CD8-positive, alpha-beta memory T cell (primary cell): ENCODE data around the gene HID1. TPM values are rescaled to one million over a fixed set of nuclear protein-coding genes. Genes with fewer than 3 reads are reported as not detected.

Experiments used
- CTCF ChIA-PET: fragments of 350-600 bp; sonication (Branson Sonifier 250); formaldehyde crosslinking; loops from one replicate; lab custom pipeline; 2021; ENCODE audit warnings: antibody characterized with exemption; lab: Charles Lee
- POLR2A ChIA-PET: fragments of 350-600 bp; sonication (Branson Sonifier 250); formaldehyde crosslinking; loops from one replicate; lab custom pipeline; 2021; ENCODE audit warnings: antibody characterized with exemption; lab: Charles Lee
- DNase-seq, 5 donors: peaks; one replicate each; pipeline versions ENCODE4 v3.0.0 to v3.0.0-alpha.2; 2020 to 2022; ENCODE audit warnings: mixed read lengths in 1 of 5
- H3K27ac ChIP-seq: one replicate; pipeline ENCODE4 v1.7.0; 2013; ENCODE audit warnings: low read depth, mild to moderate bottlenecking, low read length, moderate library complexity
- H3K27me3 ChIP-seq: 2 replicates; pipeline ENCODE4 v1.7.0; 2013; ENCODE audit warnings: low read length, mild to moderate bottlenecking; ENCODE audit not compliant: insufficient read depth, poor library complexity, severe bottlenecking
- H3K36me3 ChIP-seq: 2 replicates; pipeline ENCODE4 v1.7.0; 2013; ENCODE audit warnings: mild to moderate bottlenecking, low read length, moderate library complexity; ENCODE audit not compliant: insufficient read depth
- H3K4me1 ChIP-seq: 2 replicates; pipeline ENCODE4 v1.7.0; 2013; ENCODE audit warnings: mild to moderate bottlenecking, low read length, moderate library complexity; ENCODE audit not compliant: insufficient read depth
- H3K4me3 ChIP-seq: 2 replicates; pipeline ENCODE4 v1.7.0; 2013; ENCODE audit warnings: mild to moderate bottlenecking, low read length
- H3K9me3 ChIP-seq: 2 replicates; pipeline ENCODE4 v1.7.0; 2013; ENCODE audit warnings: mild to moderate bottlenecking, low read length
- H3K27ac Mint-ChIP-seq, 8 donors: one replicate each; pipeline ENCODE4 v1.8.0; 2020 to 2021; ENCODE audit warnings: mixed read lengths in 8 of 8, mild to moderate bottlenecking in 6 of 8, inconsistent platforms in 3 of 8, moderate library complexity in 3 of 8
- H3K27me3 Mint-ChIP-seq, 2 donors: one replicate each; pipeline ENCODE4 v1.8.0; 2020 to 2021; ENCODE audit warnings: mixed read lengths in 2 of 2, mild to moderate bottlenecking in 1 of 2, moderate library complexity in 1 of 2
- H3K36me3 Mint-ChIP-seq, 3 donors: one replicate each; pipeline ENCODE4 v1.8.0; 2020 to 2021; ENCODE audit warnings: mixed read lengths in 3 of 3, inconsistent platforms in 1 of 3, mild to moderate bottlenecking in 1 of 3
- H3K4me1 Mint-ChIP-seq, 3 donors: one replicate each; pipeline ENCODE4 v1.8.0; 2020 to 2021; ENCODE audit warnings: mixed read lengths in 3 of 3, inconsistent platforms in 1 of 3, mild to moderate bottlenecking in 1 of 3
- H3K4me3 Mint-ChIP-seq, 7 donors: one replicate each; pipeline ENCODE4 v1.8.0; 2020 to 2021; ENCODE audit warnings: mixed read lengths in 7 of 7, mild to moderate bottlenecking in 6 of 7, moderate library complexity in 4 of 7, inconsistent platforms in 2 of 7
- H3K9me3 Mint-ChIP-seq, 5 donors: one replicate each; pipeline ENCODE4 v1.8.0; 2020 to 2022; ENCODE audit warnings: mixed read lengths in 5 of 5, mild to moderate bottlenecking in 3 of 5, moderate library complexity in 2 of 5, inconsistent platforms in 1 of 5
- polyA plus RNA-seq: library from polyadenylated mRNA; unstranded; fragments of 300-500 nt; fragmentation: Illumina TruSeq; gene quantifications from one replicate; pipeline ENCODE4 v1.2.3, GENCODE V29; 2021
- total RNA-seq, 2 experiments: library from RNA; stranded (reverse); gene quantifications; one replicate each; pipeline ENCODE4 v1.2.3, GENCODE V29; 2021

HID1 gene
- total and polyA plus RNA-seq, 3 experiments from 2014 or later: 0.91 to 5.2 (median 2.3) TPM

GRCh38 chr17:74964246-74964761, 8.3 kb downstream of the HID1 start:
- ChIA-PET POLR2A (no interaction called here), CTCF (interaction anchor here (1.7 to 4.3 kb wide), 2 partner anchors 173 to 236 kb away, joined by 4 to 55 read pairs; no protein-coding TSS in a partner anchor)
- H3K4me1 Mint-ChIP-seq: peaks cover 4 to 8% (median 6%) of the 10 kb centered on the region in 3 donors

GRCh38 chr17:74963656-74964055, 8.9 kb downstream of the HID1 start:
- Mint-ChIP-seq H3K4me3 (no peak overlapping the region), H3K27me3 (peaks cover 0 to 4% of the 10 kb centered on the region in 2 donors), H3K27ac (no peak overlapping the region), H3K36me3 (no peaks in the 10 kb centered on the region), H3K4me1 (peaks cover 4 to 8% (median 6%) of the 10 kb centered on the region in 3 donors), H3K9me3 (no peaks in the 10 kb centered on the region)
- no peaks in the 10 kb centered on the region for H3K36me3 ChIP-seq
- no peaks in the 10 kb centered on the region for H3K9me3 ChIP-seq
- no peaks in the 10 kb centered on the region for H3K27me3 ChIP-seq
- no peak for DNase-seq
- H3K4me3 ChIP-seq: no peak overlapping the region
- no peaks in the 10 kb centered on the region for H3K4me1 ChIP-seq
- no peak overlapping the region for H3K27ac ChIP-seq
- ChIA-PET POLR2A (no interaction called here), CTCF (interaction anchor here (1.7 to 4.3 kb wide), 2 partner anchors 173 to 237 kb away, joined by 4 to 55 read pairs; no protein-coding TSS in a partner anchor)

More at GRCh38 chr17:74964246-74964761, 8.3 kb downstream of the HID1 start:
- no peak for DNase-seq
- no peak overlapping the region for H3K27ac ChIP-seq
- Mint-ChIP-seq H3K9me3 (no peaks in the 10 kb centered on the region), H3K27me3 (peaks cover 0 to 4% of the 10 kb centered on the region in 2 donors), H3K36me3 (no peaks in the 10 kb centered on the region), H3K27ac (no peak overlapping the region), H3K4me3 (no peak overlapping the region)
- H3K9me3 ChIP-seq: no peaks in the 10 kb centered on the region
- no peaks in the 10 kb centered on the region for H3K36me3 ChIP-seq
- H3K4me3 ChIP-seq: no peak overlapping the region
- H3K4me1 ChIP-seq: no peaks in the 10 kb centered on the region
- H3K27me3 ChIP-seq: no peaks in the 10 kb centered on the region

GRCh38 chr17:74962622-74963394, 9.8 kb downstream of the HID1 start:
- CTCF ChIA-PET: interaction anchor here (0.5 to 6.1 kb wide), 20 partner anchors 10 to 678 kb away, joined by 3 to 84 read pairs (median 6); partner anchors contain the start of genes HID1, KCTD2, MRPL58 and NT5C
- no peaks in the 10 kb centered on the region for H3K27me3 ChIP-seq
- no peaks in the 10 kb centered on the region for H3K36me3 ChIP-seq
- no peaks in the 10 kb centered on the region for H3K9me3 ChIP-seq
- no peak overlapping the region for H3K4me3 ChIP-seq
- no peak overlapping the region for H3K27ac ChIP-seq
- Mint-ChIP-seq H3K9me3 (no peaks in the 10 kb centered on the region), H3K4me1 (peaks cover 4 to 11% (median 7%) of the 10 kb centered on the region in 3 donors), H3K27ac (no peak overlapping the region), H3K4me3 (no peak overlapping the region), H3K27me3 (peaks cover 0 to 4% of the 10 kb centered on the region in 2 donors), H3K36me3 (no peaks in the 10 kb centered on the region)
- H3K4me1 ChIP-seq: no peaks in the 10 kb centered on the region
- POLR2A ChIA-PET: interaction anchor here (0.8 to 1.2 kb wide), 2 partner anchors 43 to 50 kb away, joined by 3 to 6 read pairs; no protein-coding TSS in a partner anchor
- no peak for DNase-seq

- H3K36me3 ChIP-seq: no peaks in the 10 kb centered on the region
- no peak overlapping the region for H3K4me3 ChIP-seq
- no peaks in the 10 kb centered on the region for H3K9me3 ChIP-seq
- Mint-ChIP-seq H3K4me1 (peaks cover 4 to 11% (median 7%) of the 10 kb centered on the region in 3 donors), H3K36me3 (no peaks in the 10 kb centered on the region), H3K4me3 (no peak overlapping the region), H3K9me3 (no peaks in the 10 kb centered on the region), H3K27me3 (peaks cover 0 to 4% of the 10 kb centered on the region in 2 donors), H3K27ac (peak overlapping the region in 3 of 8 donors; percentile 11 to 77 (median 14))
- H3K27ac ChIP-seq: no peak overlapping the region
- POLR2A ChIA-PET: interaction anchor here (0.6 to 1.2 kb wide), 6 partner anchors 11 to 274 kb away, joined by 3 to 6 read pairs (median 3); partner anchors contain the start of gene HID1
- CTCF ChIA-PET: interaction anchor here (0.6 to 6.1 kb wide), 40 partner anchors 9 to 677 kb away, joined by 3 to 84 read pairs (median 6); partner anchors contain the start of genes ARMC7, CDR2L, HID1 and KCTD2
- no peaks in the 10 kb centered on the region for H3K4me1 ChIP-seq
- no peaks in the 10 kb centered on the region for H3K27me3 ChIP-seq
- peak; percentile 71 to 86 (median 78) for DNase-seq
Measured at GRCh38 chr17:74961657-74962350, 10.8 kb downstream of the HID1 start.

- H3K4me1 Mint-ChIP-seq: peaks cover 4 to 11% (median 7%) of the 10 kb centered on the region in 3 donors
- H3K9me3 Mint-ChIP-seq: no peaks in the 10 kb centered on the region
- Histone ChIP-seq H3K36me3 (no peaks in the 10 kb centered on the region), H3K4me1 (no peaks in the 10 kb centered on the region), H3K4me3 (no peak overlapping the region), H3K27me3 (no peaks in the 10 kb centered on the region), H3K27ac (no peak overlapping the region), H3K9me3 (no peaks in the 10 kb centered on the region)
- peak in 4 of 5 donors; percentile 9 to 58 (median 12) for DNase-seq
- H3K4me3 Mint-ChIP-seq: no peak overlapping the region
- peaks cover 0 to 4% of the 10 kb centered on the region in 2 donors for H3K27me3 Mint-ChIP-seq
- H3K27ac Mint-ChIP-seq: no peak overlapping the region
- CTCF ChIA-PET: interaction anchor here (0.7 to 6.1 kb wide), 33 partner anchors 8 to 452 kb away, joined by 3 to 84 read pairs (median 6); partner anchors contain the start of genes CDR2L, HID1, KCTD2 and MRPL58
- POLR2A ChIA-PET: interaction anchor here (0.6 to 1.0 kb wide), 3 partner anchors 8 to 37 kb away, joined by 3 to 6 read pairs (median 3); partner anchors contain the start of gene HID1
- no peaks in the 10 kb centered on the region for H3K36me3 Mint-ChIP-seq
Measured at GRCh38 chr17:74960570-74961342, 11.8 kb downstream of the HID1 start.

- ChIA-PET CTCF (interaction anchor here (1.3 to 6.1 kb wide), 17 partner anchors 13 to 453 kb away, joined by 3 to 84 read pairs (median 11); partner anchors contain the start of genes CDR2L, HID1, MRPL58 and NT5C), POLR2A (interaction anchor here (0.6 kb wide), 1 partner anchor 36 kb away, joined by 3 read pairs; no protein-coding TSS in a partner anchor)
- H3K27ac Mint-ChIP-seq: no peak overlapping the region
- DNase-seq: no peak
- H3K4me3 ChIP-seq: no peak overlapping the region
- no peaks in the 10 kb centered on the region for H3K27me3 ChIP-seq
- H3K4me1 Mint-ChIP-seq: peaks cover 4 to 11% (median 4%) of the 10 kb centered on the region in 3 donors
- no peak overlapping the region for H3K4me3 Mint-ChIP-seq
- no peak overlapping the region for H3K27ac ChIP-seq
- no peaks in the 10 kb centered on the region for H3K9me3 Mint-ChIP-seq
- H3K27me3 Mint-ChIP-seq: peaks cover 0 to 4% of the 10 kb centered on the region in 2 donors
- no peaks in the 10 kb centered on the region for H3K4me1 ChIP-seq
- no peaks in the 10 kb centered on the region for H3K9me3 ChIP-seq
- H3K36me3 ChIP-seq: no peaks in the 10 kb centered on the region
- no peaks in the 10 kb centered on the region for H3K36me3 Mint-ChIP-seq
Measured at GRCh38 chr17:74959826-74960515, 12.6 kb downstream of the HID1 start.
